Sigmoid colon (tissue), 7 donors: ENCODE results near the gene HDAC9. TPM values are rescaled to one million over a fixed set of nuclear protein-coding genes. Genes with fewer than 3 reads are reported as not detected.

Source experiments
- DNase-seq: peaks from one replicate; pipeline ENCODE4 v3.0.0-alpha.2; 2019
- H3K27ac ChIP-seq, 4 donors: fragments of 200-600 bp; sonication (generic); one replicate each; pipeline ENCODE4 v1.5.1; 2016 to 2019; ENCODE audit warnings: mild to moderate bottlenecking in 1 of 4
- H3K27me3 ChIP-seq, 3 donors: fragments of 200-600 bp; sonication (generic); one replicate each; pipeline ENCODE4 v1.5.1; 2019; ENCODE audit warnings: mild to moderate bottlenecking in 1 of 3
- H3K36me3 ChIP-seq, 4 donors: fragments of 200-600 bp; sonication (generic); one replicate each; pipeline ENCODE4 v1.5.1; 2016 to 2019
- H3K4me1 ChIP-seq, 4 donors: fragments of 200-600 bp; sonication (generic); one replicate each; pipeline ENCODE4 v1.5.1; 2017 to 2019
- H3K4me3 ChIP-seq, 4 donors: fragments of 200-600 bp; sonication (generic); one replicate each; pipeline ENCODE4 v1.5.1; 2017 to 2019; ENCODE audit warnings: mild to moderate bottlenecking in 2 of 4, moderate library complexity in 1 of 4
- H3K9me3 ChIP-seq, 4 donors: fragments of 200-600 bp in 3 of 4; sonication (generic) in 3 of 4; one replicate each; pipeline versions ENCODE4 v1.5.1 to v1.6.1; 2013 to 2019
- CTCF ChIP-seq, 4 experiments: fragments of 450-650 bp in 3 of 4; fragments of 200-600 bp in 1 of 4; IDR thresholded peaks; one replicate each; pipeline ENCODE4 v1.5.1; 2016 to 2019; ENCODE audit warnings: antibody characterized with exemption in 4 of 4, mild to moderate bottlenecking in 3 of 4, moderate library complexity in 2 of 4
- EP300 ChIP-seq, 4 donors: sonication (generic); formaldehyde crosslinking; IDR thresholded peaks; one replicate each; pipeline ENCODE4 v1.6.1; 2017; ENCODE audit warnings: antibody characterized with exemption in 4 of 4
- POLR2A ChIP-seq, 2 donors: fragments of 450-650 bp; IDR thresholded peaks; one replicate each; pipeline ENCODE4 v1.6.1; 2016; ENCODE audit warnings: antibody characterized with exemption in 2 of 2, mild to moderate bottlenecking in 2 of 2, moderate library complexity in 2 of 2
- POLR2AphosphoS5 ChIP-seq, 4 donors: sonication (generic); formaldehyde crosslinking; IDR thresholded peaks; one replicate each; pipeline ENCODE4 v1.6.1; 2017; ENCODE audit warnings: antibody characterized with exemption in 4 of 4
- WGBS, 2 donors: extraction: QIAGEN DNeasy Blood & Tissue Kit; methylation state at CpG; one replicate each; pipeline ENCODE4 v1.1.7; 2013; 5-methylcytosine and 5-hydroxymethylcytosine counted together
- intact Hi-C: fragments of 100-400 bp; cut with DNase I; formaldehyde crosslinking; loops from one replicate; pipeline ENCODE4 v1.15.1; 2023
- polyA plus RNA-seq, 3 donors: library from polyadenylated mRNA; stranded (reverse); fragments of 200-250 nt; gene quantifications; one replicate each; pipeline ENCODE4 v1.2.3, GENCODE V29; 2013
- total RNA-seq, 4 donors: library from RNA; depleted of rRNA; stranded (reverse); fragments of >200 nt; gene quantifications; one replicate each; pipeline ENCODE4 v1.1.0, GENCODE V29; 2016
- donor health status: healthy with polysubstance abuse.
- donor health status: Bipolar disorder and iron deficiency.
- donor health status: healthy.

Gene HDAC9
- total and polyA plus RNA-seq, 7 donors, result 2.4 to 38.2 (median 22.2) TPM

GRCh38 chr7:18770822-18771221 lies 275.3 kb downstream of the HDAC9 start:
- WGBS, 2 donors, result 24 to 53% methylated on average over 3 of the region's 3 CpGs
- H3K27ac ChIP-seq, result no peak overlapping the region
- intact Hi-C loops, result no loop called here
- H3K36me3 ChIP-seq, result no peaks in the 10 kb centered on the region
- no peaks in the 10 kb centered on the region for H3K9me3 ChIP-seq
- no peak for DNase-seq
- TF ChIP-seq CTCF (IDR thresholded peaks at IDR 0.05), result no peak
- TF ChIP-seq POLR2AphosphoS5 (IDR thresholded peaks at IDR 0.05), result no peak
- TF ChIP-seq EP300 (IDR thresholded peaks at IDR 0.05), result no peak
- no peak overlapping the region for H3K4me3 ChIP-seq
- no peaks in the 10 kb centered on the region for H3K27me3 ChIP-seq
- H3K4me1 ChIP-seq, result no peaks in the 10 kb centered on the region

- intact Hi-C loops, result no loop called here
- no peaks in the 10 kb centered on the region for H3K27me3 ChIP-seq
- no peaks in the 10 kb centered on the region for H3K36me3 ChIP-seq
- TF ChIP-seq POLR2A (IDR thresholded peaks at IDR 0.05) (no peak), EP300 (IDR thresholded peaks at IDR 0.05) (no peak), POLR2AphosphoS5 (IDR thresholded peaks at IDR 0.05) (no peak), CTCF (IDR thresholded peaks at IDR 0.05) (no peak)
- no peak overlapping the region for H3K4me3 ChIP-seq
- no peak for DNase-seq
- 21 to 59% methylated on average over 2 of the region's 2 CpGs for WGBS, 2 donors
- H3K4me1 ChIP-seq, result no peaks in the 10 kb centered on the region
- no peak overlapping the region for H3K27ac ChIP-seq
- no peaks in the 10 kb centered on the region for H3K9me3 ChIP-seq
These were observed 276.5 kb downstream of the HDAC9 start for GRCh38 chr7:18771834-18772566.

- no peaks in the 10 kb centered on the region for H3K27me3 ChIP-seq
These were observed 277.0 kb downstream of the HDAC9 start for GRCh38 chr7:18772567-18772965.

GRCh38 chr7:18777314-18777713 lies 281.8 kb downstream of the HDAC9 start:
- intact Hi-C loops, result no loop called here
- TF ChIP-seq EP300 (IDR thresholded peaks at IDR 0.05), result no peak
- no peak for TF ChIP-seq POLR2A (IDR thresholded peaks at IDR 0.05)
- no peak for TF ChIP-seq POLR2AphosphoS5 (IDR thresholded peaks at IDR 0.05)
- TF ChIP-seq CTCF (IDR thresholded peaks at IDR 0.05), result no peak
- Histone ChIP-seq H3K4me3 (no peak overlapping the region), H3K27me3 (no peaks in the 10 kb centered on the region), H3K9me3 (no peaks in the 10 kb centered on the region), H3K36me3 (no peaks in the 10 kb centered on the region), H3K27ac (no peak overlapping the region), H3K4me1 (no peaks in the 10 kb centered on the region)
- WGBS, 2 donors, result 77 to 87% methylated on average over 2 of the region's 2 CpGs
- DNase-seq, result no peak

More at GRCh38 chr7:18772567-18772965, 277.0 kb downstream of the HDAC9 start:
- Histone ChIP-seq H3K36me3 (no peaks in the 10 kb centered on the region), H3K4me3 (no peak overlapping the region), H3K27ac (no peak overlapping the region), H3K9me3 (no peaks in the 10 kb centered on the region), H3K4me1 (no peaks in the 10 kb centered on the region)
- intact Hi-C loops, result no loop called here
- TF ChIP-seq CTCF (IDR thresholded peaks at IDR 0.05) (no peak), EP300 (IDR thresholded peaks at IDR 0.05) (no peak), POLR2A (IDR thresholded peaks at IDR 0.05) (no peak), POLR2AphosphoS5 (IDR thresholded peaks at IDR 0.05) (no peak)
- 40 to 88% methylated on average over 1 of the region's 1 CpG for WGBS, 2 donors
- DNase-seq, result no peak

- WGBS, 2 donors, result 77 to 80% methylated on average over 3 of the region's 3 CpGs
These were observed 283.0 kb downstream of the HDAC9 start for GRCh38 chr7:18778594-18778993.

More at GRCh38 chr7:18778594-18778993, 283.0 kb downstream of the HDAC9 start:
- Histone ChIP-seq H3K27ac (no peak overlapping the region), H3K4me3 (no peak overlapping the region), H3K36me3 (no peaks in the 10 kb centered on the region), H3K27me3 (no peaks in the 10 kb centered on the region), H3K4me1 (no peaks in the 10 kb centered on the region), H3K9me3 (no peaks in the 10 kb centered on the region)
- intact Hi-C loops, result no loop called here
- TF ChIP-seq POLR2AphosphoS5 (IDR thresholded peaks at IDR 0.05) (no peak), CTCF (IDR thresholded peaks at IDR 0.05) (no peak), EP300 (IDR thresholded peaks at IDR 0.05) (no peak)
- DNase-seq, result no peak
